Stimulated activated memory B cell treated with anti-CD40 and anti-IgM and Interleukin-4, amounts not matched to agents 10 μg/mL and 1 μg/mL and 100 μg/mL, for 72 hours (primary cell): Measurements from ENCODE around the gene DNAAF1.

Experiments used
- ATAC-seq: fragments of 150-1000 bp; cut with Tn5 transposase; 2 replicates; pipeline ENCODE4 v1.10.0; 2021
- H3K27ac Mint-ChIP-seq: one replicate; pipeline ENCODE4 v1.8.0; 2022; ENCODE audit warnings: mild to moderate bottlenecking, mixed read lengths
- H3K27me3 Mint-ChIP-seq: one replicate; pipeline ENCODE4 v1.8.0; 2022; ENCODE audit warnings: mixed read lengths
- H3K36me3 Mint-ChIP-seq: one replicate; pipeline ENCODE4 v1.8.0; 2022; ENCODE audit warnings: mixed read lengths
- H3K4me1 Mint-ChIP-seq: one replicate; pipeline ENCODE4 v1.8.0; 2022; ENCODE audit warnings: mixed read lengths
- H3K4me3 Mint-ChIP-seq: one replicate; pipeline ENCODE4 v1.8.0; 2022; ENCODE audit warnings: mild to moderate bottlenecking, moderate library complexity, mixed read lengths
- H3K9me3 Mint-ChIP-seq: one replicate; pipeline ENCODE4 v1.8.0; 2022; ENCODE audit warnings: mixed read lengths

DNAAF1 gene

DNA sequence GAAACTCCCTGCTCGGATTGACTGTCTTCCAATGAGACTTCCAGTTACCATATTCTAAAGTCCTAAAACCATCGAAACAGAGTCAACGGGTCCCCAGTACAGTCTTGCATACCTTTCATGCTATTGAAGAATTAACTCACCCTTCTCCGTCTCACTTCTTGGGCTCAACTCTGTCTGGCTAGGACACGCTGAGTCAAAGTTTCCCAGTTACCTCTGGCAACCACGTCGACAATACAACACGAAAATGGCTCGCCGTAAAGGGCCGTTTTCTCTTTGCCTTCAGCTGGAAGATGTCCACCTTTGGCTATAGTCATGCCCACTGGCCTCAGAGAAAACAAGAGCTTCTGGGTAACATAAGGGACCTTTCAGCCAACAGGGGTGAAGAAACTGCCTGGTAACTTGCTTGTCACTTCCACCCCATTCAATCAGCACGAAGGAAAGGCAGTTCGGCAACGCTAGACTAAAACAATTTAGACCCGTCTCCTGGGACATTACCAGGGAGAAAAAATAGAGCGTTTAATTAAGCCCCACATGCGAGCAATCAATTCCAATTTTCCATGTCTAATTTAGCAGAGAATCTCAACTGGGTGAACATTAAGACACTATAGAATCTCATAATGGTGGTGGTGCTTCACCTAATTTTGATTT lies 73.2 kb downstream of the DNAAF1 start:
- no peaks in the 10 kb centered on the region for H3K4me1 Mint-ChIP-seq
- no peak for ATAC-seq
- H3K36me3 Mint-ChIP-seq = no peaks in the 10 kb centered on the region
- H3K9me3 Mint-ChIP-seq = no peaks in the 10 kb centered on the region
- H3K27me3 Mint-ChIP-seq = peaks cover 37% of the 10 kb centered on the region
- no peak overlapping the region for H3K27ac Mint-ChIP-seq
- H3K4me3 Mint-ChIP-seq = no peak overlapping the region

DNA sequence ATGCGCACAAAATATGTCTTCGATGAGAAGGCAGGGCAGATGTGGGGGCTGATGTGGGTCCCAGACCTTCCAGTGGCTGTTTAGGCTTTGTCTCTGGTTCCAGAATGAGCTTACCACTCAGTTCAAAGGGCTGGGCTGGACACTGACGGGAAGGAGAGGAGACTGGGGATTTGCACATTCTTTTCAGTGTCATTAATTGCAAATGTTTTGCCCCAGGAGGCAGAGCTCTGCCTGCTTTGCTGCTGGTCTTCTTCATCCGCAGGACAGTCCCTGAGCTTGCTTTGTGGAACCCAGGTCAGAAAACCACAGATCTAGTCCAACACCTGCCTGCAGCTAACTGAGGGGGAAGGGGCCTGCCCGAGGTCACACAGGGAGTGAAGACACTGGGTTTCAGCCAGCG lies 73.8 kb downstream of the DNAAF1 start:
- Mint-ChIP-seq H3K9me3 (no peaks in the 10 kb centered on the region), H3K27me3 (peaks cover 37% of the 10 kb centered on the region), H3K36me3 (no peaks in the 10 kb centered on the region), H3K27ac (no peak overlapping the region), H3K4me1 (no peaks in the 10 kb centered on the region), H3K4me3 (no peak overlapping the region)
- no peak for ATAC-seq

DNA sequence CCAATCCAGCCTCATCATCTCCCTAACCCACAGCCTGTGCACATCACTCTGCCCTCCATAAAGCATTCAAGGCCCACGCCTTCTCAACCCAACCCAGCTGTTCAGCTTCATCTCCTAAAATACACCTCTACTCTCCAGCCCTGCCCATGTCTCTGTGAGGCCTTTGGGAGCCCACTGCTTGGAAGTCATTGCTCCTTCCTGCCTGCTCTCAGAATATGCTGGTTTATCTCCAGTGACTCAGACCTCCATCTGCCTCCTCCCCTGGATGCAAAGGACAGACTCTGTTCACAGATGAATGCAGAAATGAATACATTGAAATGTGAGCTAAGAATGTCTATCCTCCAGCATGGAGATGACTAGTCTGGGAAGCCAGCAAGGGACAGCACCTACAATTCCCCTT lies 75.7 kb downstream of the DNAAF1 start:
- H3K27me3 Mint-ChIP-seq = peaks cover 43% of the 10 kb centered on the region
- H3K9me3 Mint-ChIP-seq = no peaks in the 10 kb centered on the region
- no peak overlapping the region for H3K27ac Mint-ChIP-seq
- no peak for ATAC-seq
- H3K4me1 Mint-ChIP-seq = no peaks in the 10 kb centered on the region
- H3K4me3 Mint-ChIP-seq = no peak overlapping the region
- no peaks in the 10 kb centered on the region for H3K36me3 Mint-ChIP-seq

GRCh38 chr16:84223456-84223855 lies 78.3 kb downstream of the DNAAF1 start:
- Mint-ChIP-seq H3K4me1 (no peaks in the 10 kb centered on the region), H3K36me3 (no peaks in the 10 kb centered on the region), H3K27me3 (peaks cover 55% of the 10 kb centered on the region), H3K4me3 (no peak overlapping the region), H3K27ac (no peak overlapping the region), H3K9me3 (no peaks in the 10 kb centered on the region)
- ATAC-seq = no peak

DNA sequence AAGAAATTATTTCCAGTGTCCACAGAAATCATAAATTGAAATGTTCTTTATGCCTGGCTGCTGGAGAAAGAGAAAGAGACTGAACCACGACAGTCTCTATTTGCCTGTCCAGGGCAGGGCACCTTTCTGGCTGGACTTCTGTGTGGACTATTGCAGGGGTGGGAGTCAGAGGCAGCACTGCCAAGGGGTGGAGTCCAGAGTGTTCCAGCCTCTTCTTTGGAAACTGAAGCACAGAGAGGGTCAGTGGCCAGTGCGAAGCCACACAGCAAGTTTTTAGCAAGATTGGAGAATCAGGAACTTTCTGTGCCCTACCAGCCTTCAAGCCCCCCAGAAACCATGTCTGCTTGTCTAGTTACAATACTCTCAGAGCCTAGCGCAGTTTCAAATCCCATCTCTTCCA lies 79.4 kb downstream of the DNAAF1 start:
- Mint-ChIP-seq H3K27me3 (peaks cover 66% of the 10 kb centered on the region), H3K4me3 (no peak overlapping the region), H3K4me1 (no peaks in the 10 kb centered on the region), H3K27ac (no peak overlapping the region), H3K36me3 (no peaks in the 10 kb centered on the region), H3K9me3 (no peaks in the 10 kb centered on the region)
- ATAC-seq = no peak

- Mint-ChIP-seq H3K4me1 (no peaks in the 10 kb centered on the region), H3K9me3 (no peaks in the 10 kb centered on the region), H3K27ac (no peak overlapping the region), H3K36me3 (no peaks in the 10 kb centered on the region), H3K4me3 (no peak overlapping the region), H3K27me3 (peaks cover 71% of the 10 kb centered on the region)
- ATAC-seq = no peak
Observed at GRCh38 chr16:84225126-84225525, 80.0 kb downstream of the DNAAF1 start.

- Mint-ChIP-seq H3K9me3 (no peaks in the 10 kb centered on the region), H3K27me3 (peaks cover 72% of the 10 kb centered on the region)
- ATAC-seq = no peak
Observed at GRCh38 chr16:84225571-84225970, 80.5 kb downstream of the DNAAF1 start.

DNA sequence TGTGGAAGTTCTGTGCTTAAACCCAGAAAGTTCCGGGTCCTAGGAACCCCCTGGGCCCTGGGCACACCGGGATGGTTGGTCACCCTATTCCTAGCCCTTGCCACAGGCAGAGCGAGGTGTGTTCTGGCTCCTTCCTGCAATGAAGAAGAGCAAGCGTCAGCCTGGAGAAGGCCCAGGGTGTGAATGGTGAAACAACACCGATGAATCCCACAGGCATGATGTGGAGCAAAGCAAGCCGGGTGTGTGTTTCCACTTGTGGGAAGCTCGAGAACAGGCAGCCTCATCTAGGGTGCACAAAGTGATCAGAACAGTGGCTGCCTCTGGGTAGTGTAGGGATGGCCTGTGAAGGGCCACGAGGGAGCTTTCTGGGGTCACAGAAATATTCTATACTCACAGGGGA lies 80.9 kb downstream of the DNAAF1 start:
- Mint-ChIP-seq H3K27me3 (peaks cover 72% of the 10 kb centered on the region), H3K4me1 (no peaks in the 10 kb centered on the region), H3K4me3 (no peak overlapping the region), H3K36me3 (no peaks in the 10 kb centered on the region), H3K9me3 (no peaks in the 10 kb centered on the region), H3K27ac (no peak overlapping the region)
- ATAC-seq = no peak

More at GRCh38 chr16:84225571-84225970, 80.5 kb downstream of the DNAAF1 start:
- H3K36me3 Mint-ChIP-seq = no peaks in the 10 kb centered on the region
- H3K4me1 Mint-ChIP-seq = no peaks in the 10 kb centered on the region
- no peak overlapping the region for H3K27ac Mint-ChIP-seq
- H3K4me3 Mint-ChIP-seq = no peak overlapping the region
